MM.1S (cell line): ENCODE measurements around the gene L3MBTL3.

ENCODE experiments used
- DNase-seq: peaks from one replicate; pipeline ENCODE4 v3.0.0-alpha.2; 2015
- H2AFZ ChIP-seq: fragments of 300-600 bp; sonication (generic); 2 replicates; pipeline ENCODE4 v1.6.0; 2016; ENCODE audit warnings: antibody characterized with exemption, low read length
- H3F3A ChIP-seq: fragments of 300-600 bp; sonication (generic); 2 replicates; pipeline ENCODE4 v1.6.1; 2016; ENCODE audit warnings: mild to moderate bottlenecking, antibody characterized with exemption, low read length, moderate library complexity, mixed read lengths; ENCODE audit not compliant: insufficient read depth
- H3K27ac ChIP-seq: fragments of 300-600 bp; sonication (generic); 2 replicates; pipeline ENCODE4 v1.5.1; 2016; ENCODE audit warnings: mild to moderate bottlenecking, low read length
- H3K27me3 ChIP-seq: fragments of 300-600 bp; sonication (generic); replicated peaks from 2 replicates; pipeline ENCODE4 v1.6.0; 2016; ENCODE audit warnings: low read length; ENCODE audit not compliant: insufficient read depth
- H3K36me3 ChIP-seq: fragments of 300-600 bp; sonication (generic); replicated peaks from 2 replicates; pipeline ENCODE4 v1.6.1; 2016; ENCODE audit warnings: mild to moderate bottlenecking, low read length, mixed read lengths; ENCODE audit not compliant: insufficient read depth
- H3K4me1 ChIP-seq: fragments of 300-600 bp; sonication (generic); 2 replicates; pipeline ENCODE4 v1.6.1; 2016; ENCODE audit warnings: low read length, mixed read lengths
- H3K4me2 ChIP-seq: fragments of 300-600 bp; sonication (generic); 2 replicates; pipeline ENCODE4 v1.6.0; 2016; ENCODE audit warnings: low read depth, low read length
- H3K4me3 ChIP-seq: fragments of 300-600 bp; sonication (generic); 2 replicates; pipeline ENCODE4 v1.5.1; 2016; ENCODE audit warnings: low read length, mixed read lengths
- H3K79me2 ChIP-seq: fragments of 300-600 bp; sonication (generic); 2 replicates; pipeline ENCODE4 v1.6.1; 2016; ENCODE audit warnings: mixed run types, low read length, mixed read lengths
- H3K9ac ChIP-seq: fragments of 300-600 bp; sonication (generic); 2 replicates; pipeline ENCODE4 v1.6.1; 2016; ENCODE audit warnings: low read length, mixed read lengths
- H3K9me2 ChIP-seq: fragments of 300-600 bp; sonication (generic); replicated peaks from 2 replicates; pipeline ENCODE4 v1.6.1; 2016; ENCODE audit warnings: mild to moderate bottlenecking, low read length, mixed read lengths; ENCODE audit not compliant: insufficient read depth
- H3K9me3 ChIP-seq: fragments of 300-600 bp; sonication (generic); replicated peaks from 2 replicates; pipeline ENCODE4 v1.6.1; 2016; ENCODE audit warnings: mild to moderate bottlenecking, low read length, mixed read lengths; ENCODE audit not compliant: insufficient read depth
- H4K20me1 ChIP-seq: fragments of 300-600 bp; sonication (generic); 2 replicates; pipeline ENCODE4 v1.6.1; 2016; ENCODE audit warnings: mild to moderate bottlenecking, low read length, moderate library complexity, mixed read lengths; ENCODE audit not compliant: insufficient read depth
- CTCF ChIP-seq: fragments of 300-600 bp; sonication (generic); IDR thresholded peaks from 2 replicates; pipeline ENCODE4 v1.5.1; 2016; ENCODE audit warnings: antibody characterized with exemption, low read length, mixed read lengths
- EZH2 ChIP-seq: fragments of 300-600 bp; sonication (generic); optimal IDR thresholded peaks from 2 replicates; pipeline ENCODE3; 2017; ENCODE audit warnings: low read depth, mild to moderate bottlenecking, antibody characterized with exemption, low read length, mixed read lengths
- EZH2phosphoT487 ChIP-seq: fragments of 300-600 bp; sonication (generic); IDR thresholded peaks from 2 replicates; pipeline ENCODE4 v1.6.1; 2018; ENCODE audit warnings: antibody characterized with exemption, low read length

L3MBTL3 gene

GRCh38 chr6:130034378-130035146 is 16.2 kb downstream of the L3MBTL3 start:
- no peak overlapping the region for H3K9ac ChIP-seq
- H3K79me2 ChIP-seq: no peaks in the 10 kb centered on the region
- no peak overlapping the region for H3K4me2 ChIP-seq
- TF ChIP-seq EZH2 (no peak), CTCF (no peak), EZH2phosphoT487 (no peak)
- no peaks in the 10 kb centered on the region for H3K36me3 ChIP-seq
- no peaks in the 10 kb centered on the region for H3K9me3 ChIP-seq
- H4K20me1 ChIP-seq: no peaks in the 10 kb centered on the region
- H2AFZ ChIP-seq: no peak overlapping the region
- H3F3A ChIP-seq: no peaks in the 10 kb centered on the region
- H3K9me2 ChIP-seq: no peaks in the 10 kb centered on the region
- no peak overlapping the region for H3K4me3 ChIP-seq
- H3K27me3 ChIP-seq: no peaks in the 10 kb centered on the region
- no peak for DNase-seq
- H3K27ac ChIP-seq: no peak overlapping the region
- H3K4me1 ChIP-seq: peaks cover 2% of the 10 kb centered on the region; the same call in 1 of the 2 replicates

- no peak overlapping the region for H3K9ac ChIP-seq
- H3K27ac ChIP-seq: no peak overlapping the region
- H3K9me3 ChIP-seq: no peaks in the 10 kb centered on the region
- no peaks in the 10 kb centered on the region for H3K79me2 ChIP-seq
- H3K4me3 ChIP-seq: no peak overlapping the region
- no peaks in the 10 kb centered on the region for H3K27me3 ChIP-seq
- H3F3A ChIP-seq: no peaks in the 10 kb centered on the region
- no peaks in the 10 kb centered on the region for H3K36me3 ChIP-seq
- no peaks in the 10 kb centered on the region for H3K9me2 ChIP-seq
- H3K4me1 ChIP-seq: no peaks in the 10 kb centered on the region
- TF ChIP-seq EZH2 (no peak), CTCF (no peak), EZH2phosphoT487 (no peak)
- no peaks in the 10 kb centered on the region for H4K20me1 ChIP-seq
- H2AFZ ChIP-seq: no peak overlapping the region
- no peak for DNase-seq
- H3K4me2 ChIP-seq: no peak overlapping the region
Measured at GRCh38 chr6:130035211-130035610, 16.8 kb downstream of the L3MBTL3 start.

- Histone ChIP-seq H3K27ac (no peak overlapping the region), H3K4me2 (no peak overlapping the region), H3K9me2 (no peaks in the 10 kb centered on the region), H3K79me2 (no peaks in the 10 kb centered on the region), H3K36me3 (no peaks in the 10 kb centered on the region), H3K9me3 (no peaks in the 10 kb centered on the region), H2AFZ (no peak overlapping the region), H4K20me1 (no peaks in the 10 kb centered on the region), H3F3A (no peaks in the 10 kb centered on the region), H3K9ac (no peak overlapping the region), H3K4me3 (no peak overlapping the region), H3K4me1 (peaks cover 11% of the 10 kb centered on the region; the same call in 1 of the 2 replicates), H3K27me3 (no peaks in the 10 kb centered on the region)
- TF ChIP-seq EZH2: no peak
- TF ChIP-seq CTCF: peak; percentile 56
- peak; percentile 18 for DNase-seq
Measured at GRCh38 chr6:130037207-130037811, 18.9 kb downstream of the L3MBTL3 start.
